ENCODE data around the gene RAB34.

DNA sequence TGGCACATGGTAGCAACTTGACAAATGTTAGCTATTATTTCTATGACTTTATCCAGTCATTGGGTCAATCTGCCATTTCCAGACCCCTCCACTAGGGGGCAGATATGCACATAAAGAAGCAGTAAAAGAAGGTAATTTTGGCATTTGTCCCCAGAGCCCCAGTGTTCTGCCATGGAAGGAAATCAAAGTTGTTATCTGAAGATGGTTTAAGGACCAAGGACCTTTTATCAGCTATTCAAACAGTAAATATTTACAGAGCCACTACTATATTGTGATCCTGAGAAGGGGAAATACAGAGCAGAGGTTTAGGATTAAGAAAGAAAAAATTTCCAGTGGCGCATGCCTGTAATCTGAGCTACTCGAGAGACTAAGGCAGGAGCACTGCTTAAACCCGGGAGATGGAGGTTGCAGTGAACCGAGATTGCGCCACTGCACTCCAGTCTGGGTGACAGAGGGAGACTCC is 46.2 kb upstream of the RAB34 start:
- TF ChIP-seq, protein P1, sequence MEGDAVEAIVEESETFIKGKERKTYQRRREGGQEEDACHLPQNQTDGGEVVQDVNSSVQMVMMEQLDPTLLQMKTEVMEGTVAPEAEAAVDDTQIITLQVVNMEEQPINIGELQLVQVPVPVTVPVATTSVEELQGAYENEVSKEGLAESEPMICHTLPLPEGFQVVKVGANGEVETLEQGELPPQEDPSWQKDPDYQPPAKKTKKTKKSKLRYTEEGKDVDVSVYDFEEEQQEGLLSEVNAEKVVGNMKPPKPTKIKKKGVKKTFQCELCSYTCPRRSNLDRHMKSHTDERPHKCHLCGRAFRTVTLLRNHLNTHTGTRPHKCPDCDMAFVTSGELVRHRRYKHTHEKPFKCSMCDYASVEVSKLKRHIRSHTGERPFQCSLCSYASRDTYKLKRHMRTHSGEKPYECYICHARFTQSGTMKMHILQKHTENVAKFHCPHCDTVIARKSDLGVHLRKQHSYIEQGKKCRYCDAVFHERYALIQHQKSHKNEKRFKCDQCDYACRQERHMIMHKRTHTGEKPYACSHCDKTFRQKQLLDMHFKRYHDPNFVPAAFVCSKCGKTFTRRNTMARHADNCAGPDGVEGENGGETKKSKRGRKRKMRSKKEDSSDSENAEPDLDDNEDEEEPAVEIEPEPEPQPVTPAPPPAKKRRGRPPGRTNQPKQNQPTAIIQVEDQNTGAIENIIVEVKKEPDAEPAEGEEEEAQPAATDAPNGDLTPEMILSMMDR (IDR thresholded peaks at IDR 0.05 in 8 of 11, conservative IDR thresholded peaks at IDR 0.05 in 3 of 11), result peak; percentile 82 to 94 (median 89)
- no peak for TF ChIP-seq POLR2A (IDR thresholded peaks at IDR 0.05)
- TF ChIP-seq POLR2AphosphoS5 (IDR thresholded peaks at IDR 0.05), result no peak
